HCT116 (cell line): ENCODE data around the gene FAM53B. TPM values are rescaled to one million over a fixed set of nuclear protein-coding genes. Genes with fewer than 3 reads are reported as not detected.

Source experiments
- ATAC-seq: fragments of 200-7000 bp; cut with Tn5 transposase; 2 replicates; pipeline ENCODE4 v1.9.1; 2020; ENCODE audit warnings: mild to moderate bottlenecking, moderate library complexity
- BruUV-seq: library from RNA; stranded (reverse); fragments of 400-500 nt; replicated peaks from 2 replicates; lab custom pipeline; 2021; lab: Mats Ljungman, UMichigan
- CTCF ChIA-PET: fragments of 300-600 bp; sonication (Branson Sonifier 250); formaldehyde crosslinking; loops from one replicate; lab custom pipeline; 2021; ENCODE audit warnings: antibody characterized with exemption; lab: Charles Lee
- POLR2A ChIA-PET: fragments of 300-600, 350-600 bp; sonication (Branson Sonifier 250); formaldehyde crosslinking; loops from one replicate; lab custom pipeline; 2021; ENCODE audit warnings: antibody characterized with exemption; lab: Charles Lee
- RAD21 ChIA-PET, 2 experiments: fragments of 300-600 bp; sonication (Branson Sonifier 250); formaldehyde crosslinking; loops; one replicate each; lab custom pipeline; 2023; ENCODE audit warnings: low total read pairs in 2 of 2; ENCODE audit not compliant: uncharacterized antibody in 2 of 2, unreplicated experiment in 2 of 2, low non-redundant PET in 1 of 2; lab: Charles Lee
- DNase-seq: peaks from one replicate; pipeline ENCODE4 v3.0.0-alpha.2; 2010; ENCODE audit warnings: low read depth, low spot score
- H2AFZ ChIP-seq: fragments of 200-600 bp; shearing (Covaris generic), sonication (generic); 2 replicates; pipeline ENCODE4 v1.6.1; 2017; ENCODE audit warnings: low read depth, mixed run types, mixed read lengths, antibody characterized with exemption, low read length; ENCODE audit not compliant: poor library complexity, severe bottlenecking
- H3K27ac ChIP-seq: 2 replicates; pipeline ENCODE4 v1.5.1; 2012; ENCODE audit warnings: low read depth, low read length
- H3K27me3 ChIP-seq: fragments of 200-600 bp; sonication (generic); 2 replicates; pipeline ENCODE4 v1.6.1; 2016; ENCODE audit warnings: mixed run types, low read length, mixed read lengths; ENCODE audit not compliant: insufficient read depth
- H3K36me3 ChIP-seq, 2 experiments: fragments of 200-500 bp in 1 of 2; fragments of 200-600 bp in 1 of 2; sonication (Bioruptor generic) in 1 of 2; sonication (generic) in 1 of 2; 2 replicates each; pipeline versions ENCODE4 v1.5.1 to v1.6.1; 2014 to 2016; ENCODE audit warnings: low read length in 2 of 2, inconsistent platforms in 1 of 2, mixed read lengths in 1 of 2, mixed run types in 1 of 2; ENCODE audit not compliant: insufficient read depth in 2 of 2, control insufficient read depth in 1 of 2
- H3K4me1 ChIP-seq, 2 experiments: fragments of 200-600 bp in 1 of 2; sonication (generic) in 1 of 2; 2 replicates each; pipeline versions ENCODE4 v1.5.1 to v1.6.1; 2012 to 2017; ENCODE audit warnings: low read length in 2 of 2, inconsistent platforms in 1 of 2, mild to moderate bottlenecking in 1 of 2, mixed read lengths in 1 of 2, mixed run types in 1 of 2, moderate library complexity in 1 of 2; ENCODE audit not compliant: insufficient read depth in 2 of 2, control insufficient read depth in 1 of 2
- H3K4me2 ChIP-seq: fragments of 200-600 bp; sonication (generic); 2 replicates; pipeline ENCODE4 v1.6.1; 2017; ENCODE audit warnings: mixed run types, low read length, mixed read lengths
- H3K4me3 ChIP-seq, 2 experiments: fragments of 200-600 bp in 1 of 2; sonication (generic) in 1 of 2; replicated peaks in 1 of 2; 2 replicates each; pipeline ENCODE4 v1.5.1; 2011 to 2016; ENCODE audit warnings: low read length in 2 of 2, control low read depth in 1 of 2, low read depth in 1 of 2, mild to moderate bottlenecking in 1 of 2, mixed read lengths in 1 of 2, mixed run types in 1 of 2
- H3K79me2 ChIP-seq: fragments of 200-600 bp; sonication (generic); 2 replicates; pipeline ENCODE4 v1.6.1; 2017; ENCODE audit warnings: mild to moderate bottlenecking, mixed run types, low read length, moderate library complexity, mixed read lengths; ENCODE audit not compliant: insufficient read depth
- H3K9ac ChIP-seq: fragments of 200-600 bp; sonication (generic); 2 replicates; pipeline ENCODE4 v1.6.1; 2016; ENCODE audit warnings: low read length, mixed read lengths
- H3K9me2 ChIP-seq: fragments of 200-600 bp; sonication (generic), shearing (Covaris generic); 2 replicates; pipeline ENCODE4 v1.6.1; 2017; ENCODE audit warnings: mixed run types, mild to moderate bottlenecking, moderate library complexity; ENCODE audit not compliant: insufficient read depth
- H3K9me3 ChIP-seq, 2 experiments: fragments of 200-500 bp in 1 of 2; fragments of 200-600 bp in 1 of 2; sonication (Bioruptor generic) in 1 of 2; sonication (generic) in 1 of 2; 2 replicates each; pipeline ENCODE4 v1.6.1; 2014 to 2017; ENCODE audit warnings: low read length in 2 of 2, mixed read lengths in 2 of 2, inconsistent platforms in 1 of 2, low read depth in 1 of 2, mild to moderate bottlenecking in 1 of 2, mixed run types in 1 of 2, moderate library complexity in 1 of 2; ENCODE audit not compliant: control insufficient read depth in 1 of 2, insufficient read depth in 1 of 2
- H4K20me1 ChIP-seq: fragments of 200-600 bp; sonication (generic), shearing (Covaris generic); 2 replicates; pipeline ENCODE4 v1.6.1; 2017; ENCODE audit warnings: mixed run types, mild to moderate bottlenecking, moderate library complexity; ENCODE audit not compliant: insufficient read depth
- EZH2phosphoT487 ChIP-seq: fragments of 200-600 bp; IDR thresholded peaks from 2 replicates; pipeline ENCODE4 v1.6.1; 2018; ENCODE audit warnings: antibody characterized with exemption, borderline replicate concordance
- FOSL1 ChIP-seq: IDR thresholded peaks from 2 replicates; pipeline ENCODE4 v1.6.1; 2012; ENCODE audit warnings: low read depth
- JUND ChIP-seq: IDR thresholded peaks from 2 replicates; pipeline ENCODE4 v1.6.1; 2012
- POLR2A ChIP-seq: IDR thresholded peaks from 2 replicates; pipeline ENCODE4 v1.7.0; 2011; ENCODE audit warnings: borderline replicate concordance; ENCODE audit not compliant: insufficient read depth, insufficient read length; ENCODE audit errors: extremely low read depth
- RAD21 ChIP-seq: IDR thresholded peaks from 2 replicates; pipeline ENCODE4 v1.6.1; 2012; ENCODE audit warnings: low read depth, mild to moderate bottlenecking
- SIN3A ChIP-seq: IDR thresholded peaks from 2 replicates; pipeline ENCODE4 v1.6.1; 2012; ENCODE audit warnings: low read depth
- SP1 ChIP-seq: IDR thresholded peaks from 2 replicates; pipeline ENCODE4 v1.6.1; 2012; ENCODE audit warnings: low read depth
- SRF ChIP-seq: IDR thresholded peaks from 2 replicates; pipeline ENCODE4 v1.6.1; 2012; ENCODE audit warnings: low read depth
- YY1 ChIP-seq: IDR thresholded peaks from 2 replicates; pipeline ENCODE4 v1.6.1; 2011; ENCODE audit warnings: low read length, low read depth, moderate library complexity, mild to moderate bottlenecking; ENCODE audit not compliant: insufficient replicate concordance; ENCODE audit errors: extremely low read depth
- ZFX ChIP-seq: fragments of 450-650 bp; IDR thresholded peaks from 2 replicates; pipeline ENCODE4 v1.6.1; 2017
- intact Hi-C: fragments of 100-400 bp; cut with micrococcal nuclease; formaldehyde crosslinking; loops from 2 replicates; pipeline ENCODE4 v1.10.0; 2022
- total RNA-seq: library from RNA; stranded (reverse); gene quantifications from one replicate; pipeline ENCODE4 v1.2.1, GENCODE V29; 2021; ENCODE audit not compliant: unreplicated experiment
- TF ChIP-seq, protein P1 (sequence below), 3 experiments: fragments of 200-600 bp in 1 of 3; sonication (generic) in 1 of 3; IDR thresholded peaks in 2 of 3; conservative IDR thresholded peaks in 1 of 3; 2 replicates each; pipeline ENCODE4 v1.5.1; 2012 to 2017; ENCODE audit warnings: low read depth in 2 of 3, low read length in 2 of 3, antibody characterized with exemption in 1 of 3, borderline replicate concordance in 1 of 3, control low read depth in 1 of 3, mild to moderate bottlenecking in 1 of 3, mixed read lengths in 1 of 3, mixed run types in 1 of 3, moderate library complexity in 1 of 3; ENCODE audit not compliant: insufficient read depth in 1 of 3
- TF ChIP-seq, protein P2 (sequence below): IDR thresholded peaks from 2 replicates; pipeline ENCODE4 v1.6.1; 2012
- TF ChIP-seq, protein P3 (sequence below): IDR thresholded peaks from 2 replicates; pipeline ENCODE4 v1.6.1; 2012; ENCODE audit warnings: low read depth

FAM53B gene
- total RNA-seq, 1 experiment from 2014 or later: 19.6 TPM

DNA sequence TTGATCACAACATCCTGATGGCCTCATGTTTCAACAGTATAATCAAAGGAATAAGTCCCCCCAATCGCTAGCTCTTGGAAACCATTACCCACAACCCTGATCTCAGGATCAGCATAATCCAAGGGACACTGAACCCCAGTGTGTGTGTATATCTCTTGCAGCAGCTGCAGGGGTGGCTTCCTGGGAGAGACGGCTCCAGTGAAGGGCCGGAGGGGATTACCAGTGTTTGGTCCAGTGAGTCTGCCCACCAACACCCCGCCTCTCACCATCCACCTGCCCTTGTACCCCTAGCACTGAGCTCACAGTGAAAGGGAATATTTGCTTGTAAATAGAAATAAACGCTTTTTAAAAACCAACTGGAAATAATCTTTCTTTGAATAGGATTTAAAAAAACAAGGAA lies 63.1 kb downstream of the FAM53B start:
- no TSS peak for BruUV-seq
- H3K4me3 ChIP-seq: no peak overlapping the region
- H3K79me2 ChIP-seq: no peaks in the 10 kb centered on the region
- TF ChIP-seq, protein P1, sequence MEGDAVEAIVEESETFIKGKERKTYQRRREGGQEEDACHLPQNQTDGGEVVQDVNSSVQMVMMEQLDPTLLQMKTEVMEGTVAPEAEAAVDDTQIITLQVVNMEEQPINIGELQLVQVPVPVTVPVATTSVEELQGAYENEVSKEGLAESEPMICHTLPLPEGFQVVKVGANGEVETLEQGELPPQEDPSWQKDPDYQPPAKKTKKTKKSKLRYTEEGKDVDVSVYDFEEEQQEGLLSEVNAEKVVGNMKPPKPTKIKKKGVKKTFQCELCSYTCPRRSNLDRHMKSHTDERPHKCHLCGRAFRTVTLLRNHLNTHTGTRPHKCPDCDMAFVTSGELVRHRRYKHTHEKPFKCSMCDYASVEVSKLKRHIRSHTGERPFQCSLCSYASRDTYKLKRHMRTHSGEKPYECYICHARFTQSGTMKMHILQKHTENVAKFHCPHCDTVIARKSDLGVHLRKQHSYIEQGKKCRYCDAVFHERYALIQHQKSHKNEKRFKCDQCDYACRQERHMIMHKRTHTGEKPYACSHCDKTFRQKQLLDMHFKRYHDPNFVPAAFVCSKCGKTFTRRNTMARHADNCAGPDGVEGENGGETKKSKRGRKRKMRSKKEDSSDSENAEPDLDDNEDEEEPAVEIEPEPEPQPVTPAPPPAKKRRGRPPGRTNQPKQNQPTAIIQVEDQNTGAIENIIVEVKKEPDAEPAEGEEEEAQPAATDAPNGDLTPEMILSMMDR (IDR thresholded peaks at IDR 0.05 in 2 of 3, conservative IDR thresholded peaks at IDR 0.05 in 1 of 3; ENCODE audit: borderline replicate concordance in 1 of 3, insufficient read depth in 1 of 3, low read depth in 2 of 3, low read length in 2 of 3): no peak
- TF ChIP-seq, protein P2, sequence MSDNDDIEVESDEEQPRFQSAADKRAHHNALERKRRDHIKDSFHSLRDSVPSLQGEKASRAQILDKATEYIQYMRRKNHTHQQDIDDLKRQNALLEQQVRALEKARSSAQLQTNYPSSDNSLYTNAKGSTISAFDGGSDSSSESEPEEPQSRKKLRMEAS: no peak
- TF ChIP-seq, protein P3, sequence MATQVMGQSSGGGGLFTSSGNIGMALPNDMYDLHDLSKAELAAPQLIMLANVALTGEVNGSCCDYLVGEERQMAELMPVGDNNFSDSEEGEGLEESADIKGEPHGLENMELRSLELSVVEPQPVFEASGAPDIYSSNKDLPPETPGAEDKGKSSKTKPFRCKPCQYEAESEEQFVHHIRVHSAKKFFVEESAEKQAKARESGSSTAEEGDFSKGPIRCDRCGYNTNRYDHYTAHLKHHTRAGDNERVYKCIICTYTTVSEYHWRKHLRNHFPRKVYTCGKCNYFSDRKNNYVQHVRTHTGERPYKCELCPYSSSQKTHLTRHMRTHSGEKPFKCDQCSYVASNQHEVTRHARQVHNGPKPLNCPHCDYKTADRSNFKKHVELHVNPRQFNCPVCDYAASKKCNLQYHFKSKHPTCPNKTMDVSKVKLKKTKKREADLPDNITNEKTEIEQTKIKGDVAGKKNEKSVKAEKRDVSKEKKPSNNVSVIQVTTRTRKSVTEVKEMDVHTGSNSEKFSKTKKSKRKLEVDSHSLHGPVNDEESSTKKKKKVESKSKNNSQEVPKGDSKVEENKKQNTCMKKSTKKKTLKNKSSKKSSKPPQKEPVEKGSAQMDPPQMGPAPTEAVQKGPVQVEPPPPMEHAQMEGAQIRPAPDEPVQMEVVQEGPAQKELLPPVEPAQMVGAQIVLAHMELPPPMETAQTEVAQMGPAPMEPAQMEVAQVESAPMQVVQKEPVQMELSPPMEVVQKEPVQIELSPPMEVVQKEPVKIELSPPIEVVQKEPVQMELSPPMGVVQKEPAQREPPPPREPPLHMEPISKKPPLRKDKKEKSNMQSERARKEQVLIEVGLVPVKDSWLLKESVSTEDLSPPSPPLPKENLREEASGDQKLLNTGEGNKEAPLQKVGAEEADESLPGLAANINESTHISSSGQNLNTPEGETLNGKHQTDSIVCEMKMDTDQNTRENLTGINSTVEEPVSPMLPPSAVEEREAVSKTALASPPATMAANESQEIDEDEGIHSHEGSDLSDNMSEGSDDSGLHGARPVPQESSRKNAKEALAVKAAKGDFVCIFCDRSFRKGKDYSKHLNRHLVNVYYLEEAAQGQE: no peak
- TF ChIP-seq FOSL1 (no peak), EZH2phosphoT487 (no peak), RAD21 (no peak), ZFX (no peak), YY1 (no peak), SIN3A (no peak), JUND (no peak), POLR2A (no peak), SRF (no peak), SP1 (no peak)
- H4K20me1 ChIP-seq: no peaks in the 10 kb centered on the region
- no peak overlapping the region for H3K9ac ChIP-seq
- no peak for DNase-seq
- H3K9me3 ChIP-seq: no peaks in the 10 kb centered on the region
- no peaks in the 10 kb centered on the region for H3K4me1 ChIP-seq
- H2AFZ ChIP-seq: no peak overlapping the region
- no peaks in the 10 kb centered on the region for H3K27me3 ChIP-seq
- H3K4me2 ChIP-seq: no peak overlapping the region
- intact Hi-C loops: no loop called here
- H3K36me3 ChIP-seq: peaks cover 0 to 3% of the 10 kb centered on the region in 2 experiments; a peak in 2 of 4 replicates
- CTCF ChIA-PET: no interaction called here
- no peak for ATAC-seq
- H3K27ac ChIP-seq: no peak overlapping the region
- H3K9me2 ChIP-seq: no peaks in the 10 kb centered on the region
- POLR2A ChIA-PET: no interaction called here
- RAD21 ChIA-PET: no interaction called here
